ENCODE data around the gene GAS2.

- TF ChIP-seq POLR2A (IDR thresholded peaks at IDR 0.05) (no peak), CTCF (IDR thresholded peaks at IDR 0.05) (no peak)
Measured at GRCh38 chr11:22779850-22780249, 113.4 kb downstream of the GAS2 start.

Data from Peyer's patch (tissue), 4 donors.